Muscle of leg (tissue), 11 donors: Measurements from ENCODE around the gene PLA2G5. TPM values are rescaled to one million over a fixed set of nuclear protein-coding genes. Genes with fewer than 3 reads are reported as not detected.
"Not testable (repeated sequence)": the region's sequence is repeated elsewhere in the genome, so short reads cannot be mapped to it uniquely, and the experiment has no call there.

ENCODE experiments used
- DNase-seq: peaks from one replicate; pipeline ENCODE4 v3.0.0; 2013
- H3K27ac ChIP-seq: one replicate; pipeline ENCODE4 v1.5.1; 2013; ENCODE audit warnings: mild to moderate bottlenecking, low read length, control low read depth
- H3K27me3 ChIP-seq: one replicate; pipeline ENCODE4 v1.6.1; 2013; ENCODE audit warnings: low read length; ENCODE audit not compliant: control insufficient read depth, insufficient read depth
- H3K36me3 ChIP-seq: one replicate; pipeline ENCODE4 v1.6.1; 2013; ENCODE audit warnings: low read length; ENCODE audit not compliant: control insufficient read depth, insufficient read depth
- H3K4me1 ChIP-seq: one replicate; pipeline ENCODE4 v1.6.1; 2013; ENCODE audit warnings: low read length; ENCODE audit not compliant: control insufficient read depth, insufficient read depth
- H3K4me3 ChIP-seq: one replicate; pipeline ENCODE4 v1.5.1; 2013; ENCODE audit warnings: low read length, control low read depth
- H3K9me3 ChIP-seq: replicated peaks from 2 replicates; pipeline ENCODE4 v1.6.1; 2013; ENCODE audit warnings: low read depth, low read length; ENCODE audit not compliant: control insufficient read depth
- WGBS: methylation state at CpG from one replicate; pipeline ENCODE4 v1.1.5; 2013; ENCODE audit warnings: missing lambda C conversion rate; ENCODE audit not compliant: insufficient coverage; 5-methylcytosine and 5-hydroxymethylcytosine counted together
- polyA plus RNA-seq, 8 donors: library from polyadenylated mRNA; unstranded; fragments of 120-200 nt; gene quantifications; one replicate each; pipeline versions ENCODE4 v1.2.1 to v1.2.3, GENCODE V29; 2013; ENCODE audit warnings: inconsistent platforms in 1 of 8, low replicate concordance in 1 of 8; ENCODE audit not compliant: insufficient read length in 8 of 8, insufficient read depth in 1 of 8
- total RNA-seq: library from RNA; stranded (reverse); fragments of 120-200 nt; gene quantifications from one replicate; pipeline ENCODE4 v1.2.4, GENCODE V29; 2013

PLA2G5 gene
- total and polyA plus RNA-seq, 9 donors: 0.10 to 0.28 (median 0.26) TPM; not detected in 4

DNA sequence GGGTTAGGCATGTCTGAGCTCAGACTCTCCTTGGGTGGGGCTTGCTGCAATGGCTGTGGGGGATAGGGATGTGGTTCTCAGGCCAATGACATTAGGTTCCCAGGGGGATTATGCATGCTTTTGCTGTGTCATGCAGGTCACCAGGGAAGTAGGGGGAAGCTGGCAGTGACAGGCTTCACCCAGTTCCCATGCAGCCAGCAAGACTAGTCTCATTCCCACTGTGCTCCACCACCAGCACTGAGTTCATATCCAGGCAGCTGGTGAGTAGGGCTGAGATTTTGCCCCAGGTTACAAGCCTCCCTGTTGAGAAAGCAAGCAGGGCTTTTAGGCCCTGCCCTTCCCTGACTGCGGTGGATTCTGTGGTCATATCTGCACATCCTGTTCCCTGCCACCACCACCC is 32.1 kb upstream of the PLA2G5 start:
- peaks cover 3% of the 10 kb centered on the region for H3K27me3 ChIP-seq
- 80% methylated on average over 1 of the region's 1 CpG for WGBS
- no peak overlapping the region for H3K4me3 ChIP-seq
- H3K36me3 ChIP-seq: no peaks in the 10 kb centered on the region
- DNase-seq: no peak
- no peaks in the 10 kb centered on the region for H3K4me1 ChIP-seq
- H3K27ac ChIP-seq: no peak overlapping the region
- no peaks in the 10 kb centered on the region for H3K9me3 ChIP-seq

DNA sequence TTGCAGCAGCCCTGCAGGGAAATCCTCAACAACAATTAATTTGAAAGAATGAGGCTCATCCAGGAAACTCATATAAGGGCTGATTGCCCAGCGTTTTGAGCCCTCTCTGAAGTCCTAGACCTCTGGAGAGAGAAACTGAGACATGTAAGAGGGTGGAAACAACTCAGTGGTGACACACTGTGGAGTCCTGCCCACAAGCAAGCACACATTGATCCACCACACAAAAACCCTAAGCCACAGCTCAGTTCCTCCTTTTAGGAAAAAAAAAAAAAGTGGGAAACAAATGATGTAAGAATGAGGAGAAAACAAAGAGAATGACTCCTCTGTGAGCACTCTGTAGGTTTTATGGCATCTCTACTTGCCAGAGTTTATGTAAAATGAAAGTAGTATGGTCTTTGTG is 22.9 kb upstream of the PLA2G5 start:
- DNase-seq: no peak
- Histone ChIP-seq H3K27me3 (peaks cover 2% of the 10 kb centered on the region), H3K27ac (no peak overlapping the region), H3K36me3 (no peaks in the 10 kb centered on the region), H3K4me1 (no peaks in the 10 kb centered on the region), H3K4me3 (no peak overlapping the region), H3K9me3 (peaks cover 6% of the 10 kb centered on the region)
- no CpG with 5 or more reads among the region's 1 CpG for whole genome bisulfite sequencing

DNA sequence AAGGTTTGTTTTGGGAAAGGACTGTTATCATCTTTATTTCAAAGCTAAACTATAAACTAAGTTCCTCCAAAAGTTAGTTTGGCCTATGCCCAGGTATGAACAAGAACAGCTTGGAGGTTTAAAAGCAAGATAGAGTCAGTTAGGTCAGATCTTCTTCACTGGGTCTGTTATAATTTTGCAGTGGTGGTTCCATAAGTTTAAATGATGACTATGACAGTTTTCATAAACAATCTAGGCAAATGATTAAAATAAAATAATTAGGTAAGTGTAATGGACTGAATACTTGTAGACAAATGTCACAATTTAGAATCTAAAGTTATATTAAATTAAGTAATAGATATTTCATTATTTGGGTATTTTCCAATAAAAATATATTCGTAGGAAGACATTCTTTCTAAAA is 21.4 kb upstream of the PLA2G5 start:
- no peaks in the 10 kb centered on the region for H3K4me1 ChIP-seq
- no peak overlapping the region for H3K27ac ChIP-seq
- DNase-seq: no peak
- no peak overlapping the region for H3K4me3 ChIP-seq
- peaks cover 8% of the 10 kb centered on the region for H3K9me3 ChIP-seq
- no CpG with 5 or more reads among the region's 1 CpG for WGBS
- peaks cover 2% of the 10 kb centered on the region for H3K27me3 ChIP-seq
- H3K36me3 ChIP-seq: no peaks in the 10 kb centered on the region

DNA sequence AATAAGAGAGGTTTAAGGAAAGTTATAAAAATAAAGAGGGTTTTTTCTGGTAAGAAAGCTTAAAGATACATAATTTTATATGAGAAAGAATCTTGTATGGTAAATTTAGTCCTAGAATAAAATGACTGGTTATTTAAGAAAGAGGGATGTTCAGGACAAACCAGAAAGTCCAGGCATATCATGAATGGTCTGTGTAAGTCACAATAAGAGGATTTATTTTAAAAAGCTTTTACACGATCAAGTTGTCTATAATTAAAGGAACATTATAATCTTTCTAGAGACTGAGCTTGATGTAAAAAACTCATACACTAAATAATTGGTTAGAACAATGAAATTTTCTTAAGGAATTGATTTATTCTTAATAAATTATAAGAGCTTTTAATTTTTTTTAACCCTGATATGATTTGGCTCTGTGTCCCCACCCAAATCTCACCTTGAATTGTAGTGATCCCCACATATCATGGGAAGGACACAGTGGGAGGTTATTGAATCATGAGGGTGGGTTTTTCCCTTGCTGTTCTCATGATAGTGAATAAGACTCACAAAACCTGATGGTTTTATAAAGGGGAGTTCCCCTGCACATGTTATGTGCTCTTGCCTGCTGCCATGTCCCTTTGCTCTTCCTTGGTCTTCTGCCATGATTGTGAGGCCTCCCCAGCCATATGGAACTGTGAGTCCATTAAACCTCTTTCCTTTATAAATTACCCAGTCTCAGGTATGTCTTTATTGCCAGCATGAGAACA is 20.8 kb upstream of the PLA2G5 start:
- not testable (repeated sequence) for H3K9me3 ChIP-seq, H3K4me3 ChIP-seq, DNase-seq, H3K27me3 ChIP-seq, H3K27ac ChIP-seq, H3K36me3 ChIP-seq, H3K4me1 ChIP-seq
- no CpG with 5 or more reads among the region's 1 CpG for WGBS

DNA sequence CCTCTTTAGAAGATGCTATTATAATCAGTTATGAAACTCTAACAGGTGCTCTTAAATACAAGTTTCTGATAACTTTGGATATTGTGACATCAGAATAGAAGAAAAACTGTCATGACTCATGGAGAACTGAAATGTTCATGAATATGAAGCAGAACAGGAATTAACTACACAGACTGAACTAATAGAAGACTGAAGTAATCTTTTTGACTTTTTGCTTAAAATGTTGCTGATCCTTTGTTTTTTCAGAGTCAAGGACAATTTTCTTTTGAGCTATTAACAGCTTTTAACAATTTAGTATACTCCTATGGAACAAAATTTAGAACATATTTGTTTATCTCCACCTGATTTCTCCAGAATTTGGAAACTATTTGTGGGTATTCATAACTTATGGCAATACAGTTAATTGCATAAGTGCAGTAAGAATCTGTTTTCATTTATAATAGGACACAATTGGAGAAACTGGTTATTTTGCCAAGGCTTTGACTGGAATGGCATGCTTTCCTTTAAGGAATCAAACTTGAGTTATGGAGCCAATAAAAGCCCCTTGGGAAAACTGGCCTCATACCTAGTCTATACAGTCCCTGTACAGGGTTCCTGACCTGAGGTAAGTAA is 18.7 kb upstream of the PLA2G5 start:
- Histone ChIP-seq H3K27ac (no peak overlapping the region), H3K4me3 (no peak overlapping the region), H3K36me3 (no peaks in the 10 kb centered on the region), H3K27me3 (no peaks in the 10 kb centered on the region), H3K4me1 (no peaks in the 10 kb centered on the region), H3K9me3 (peaks cover 8% of the 10 kb centered on the region)
- DNase-seq: no peak

DNA sequence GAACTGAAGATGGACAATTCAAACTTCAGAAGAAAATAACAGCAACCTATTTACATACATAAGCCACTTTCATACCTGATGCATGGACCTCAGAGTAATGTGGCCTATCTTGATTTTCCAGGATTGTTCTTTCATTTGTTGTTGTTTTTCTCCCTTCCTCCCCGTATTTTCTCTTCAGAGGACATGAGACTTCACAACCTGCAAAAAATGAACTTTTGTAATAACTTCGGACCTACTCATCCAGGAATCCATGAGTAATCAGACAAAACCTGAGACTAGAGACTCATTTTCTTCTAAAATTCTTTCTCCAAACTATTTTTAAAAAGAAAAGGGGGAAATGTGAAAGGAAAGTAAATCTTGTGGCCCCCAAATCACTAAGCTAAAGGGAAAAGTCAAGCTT is 17.6 kb upstream of the PLA2G5 start:
- no peaks in the 10 kb centered on the region for H3K27me3 ChIP-seq
- no peaks in the 10 kb centered on the region for H3K4me1 ChIP-seq
- DNase-seq: no peak
- peaks cover 8% of the 10 kb centered on the region for H3K9me3 ChIP-seq
- no CpG with 5 or more reads among the region's 2 CpGs for WGBS
- no peak overlapping the region for H3K4me3 ChIP-seq
- H3K36me3 ChIP-seq: no peaks in the 10 kb centered on the region
- no peak overlapping the region for H3K27ac ChIP-seq

DNA sequence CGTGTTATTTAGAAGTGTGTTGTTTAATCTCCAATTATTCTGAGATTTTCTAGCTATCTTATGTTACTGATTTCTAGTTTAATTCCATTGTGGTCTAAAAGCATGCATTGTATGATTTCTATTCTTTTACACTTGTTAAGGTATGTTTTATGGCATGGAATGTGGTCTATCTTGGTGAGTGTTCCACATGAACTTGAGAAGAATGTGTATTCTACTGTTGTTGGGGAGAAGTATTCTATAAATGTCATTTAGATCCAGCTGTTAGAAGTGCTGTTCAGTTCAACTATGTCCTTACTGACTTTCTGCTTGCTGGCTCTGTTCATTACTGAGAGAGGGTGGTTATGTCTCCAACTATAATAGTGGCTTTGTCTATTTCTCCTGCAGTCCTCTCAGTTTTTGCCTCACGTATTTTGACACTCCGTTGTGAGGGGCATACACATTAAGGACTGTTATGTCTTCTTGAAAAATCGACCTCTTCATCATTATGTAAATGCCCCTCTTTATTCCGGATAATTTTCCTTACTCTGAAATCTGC is 12.0 kb upstream of the PLA2G5 start:
- no peak overlapping the region for H3K4me3 ChIP-seq

DNA sequence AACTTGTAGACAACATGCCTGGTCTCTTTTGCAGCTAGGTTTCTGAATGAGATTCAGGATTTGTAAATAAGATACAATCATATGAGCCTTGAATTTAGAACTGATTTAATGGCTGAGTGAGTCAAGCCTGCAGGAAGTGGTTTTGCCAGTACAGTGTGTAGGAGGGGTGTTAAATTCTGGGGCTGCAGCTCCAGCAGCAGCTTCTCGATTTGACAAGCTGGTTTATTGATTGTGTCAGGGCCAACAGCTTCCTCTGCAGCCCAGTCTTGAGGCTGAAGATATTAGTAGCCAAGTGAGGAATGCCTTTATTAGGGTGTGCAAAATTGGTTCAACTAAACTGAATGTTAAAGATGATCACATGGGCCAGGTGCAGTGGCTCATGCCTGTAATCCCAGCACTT is 11.5 kb upstream of the PLA2G5 start:
- DNase-seq: no peak
- Histone ChIP-seq H3K9me3 (no peaks in the 10 kb centered on the region), H3K4me1 (no peaks in the 10 kb centered on the region), H3K27me3 (no peaks in the 10 kb centered on the region), H3K36me3 (no peaks in the 10 kb centered on the region), H3K4me3 (no peak overlapping the region), H3K27ac (no peak overlapping the region)
- WGBS: 15% methylated on average over 1 of the region's 1 CpG

More for the DNA sequence above, 12.0 kb upstream of the PLA2G5 start:
- no CpG with 5 or more reads among the region's 5 CpGs for WGBS
- Histone ChIP-seq H3K9me3 (no peaks in the 10 kb centered on the region), H3K27me3 (no peaks in the 10 kb centered on the region), H3K27ac (no peak overlapping the region), H3K36me3 (no peaks in the 10 kb centered on the region), H3K4me1 (no peaks in the 10 kb centered on the region)
- DNase-seq: no peak

DNA sequence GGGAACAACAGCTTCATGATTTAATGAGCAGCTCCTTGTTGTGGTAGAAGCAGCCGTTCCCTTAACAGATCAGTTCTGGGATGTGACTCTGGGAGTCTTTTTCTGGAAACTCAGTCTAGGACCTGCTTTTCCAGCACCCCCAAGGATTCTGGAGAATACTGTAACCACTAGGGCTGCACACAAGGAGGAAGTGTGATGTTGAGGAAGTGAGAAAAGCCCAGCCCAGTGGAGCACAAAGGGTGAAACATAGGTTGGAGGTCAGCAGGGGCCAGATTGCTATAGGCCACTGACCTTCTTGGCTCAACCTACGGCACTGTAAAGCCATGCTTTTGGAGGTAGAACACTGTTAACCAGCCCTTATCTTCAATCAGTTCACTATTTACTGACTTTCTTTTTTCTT is 10.1 kb upstream of the PLA2G5 start:
- H3K27ac ChIP-seq: no peak overlapping the region
- no CpG with 5 or more reads among the region's 2 CpGs for WGBS

DNA sequence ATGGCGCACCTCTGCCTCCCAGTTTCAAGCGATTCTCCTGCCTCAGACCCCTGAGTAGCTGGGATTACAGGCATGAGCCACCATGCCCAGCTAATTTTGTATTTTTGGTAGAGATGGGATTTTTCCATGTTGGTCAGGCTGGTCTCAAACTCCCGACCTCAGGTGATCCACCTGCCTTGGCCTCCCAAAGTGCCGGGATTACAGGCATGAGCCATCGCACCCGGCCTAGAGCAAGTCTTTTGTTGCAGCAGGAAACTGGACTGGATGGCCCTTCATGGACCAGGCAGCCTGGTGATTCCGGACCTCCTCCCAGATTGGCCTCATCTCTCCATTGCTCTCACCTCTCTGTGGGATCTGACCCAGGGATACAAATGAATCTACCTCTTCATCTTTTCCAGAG is 9.2 kb upstream of the PLA2G5 start:
- not testable (repeated sequence) for DNase-seq, H3K36me3 ChIP-seq, H3K4me1 ChIP-seq

More for the DNA sequence above, 10.1 kb upstream of the PLA2G5 start:
- Histone ChIP-seq H3K9me3 (no peaks in the 10 kb centered on the region), H3K4me1 (no peaks in the 10 kb centered on the region), H3K4me3 (no peak overlapping the region), H3K27me3 (no peaks in the 10 kb centered on the region), H3K36me3 (no peaks in the 10 kb centered on the region)
- DNase-seq: peak; percentile 15

More for the DNA sequence above, 9.2 kb upstream of the PLA2G5 start:
- not testable (repeated sequence) for H3K9me3 ChIP-seq, H3K27me3 ChIP-seq, H3K4me3 ChIP-seq, H3K27ac ChIP-seq
- WGBS: 95% methylated on average over 4 of the region's 7 CpGs
